CD4-positive, CD25-positive, alpha-beta regulatory T cell (primary cell): ENCODE results near the gene BRINP3. TPM values are rescaled to one million over a fixed set of nuclear protein-coding genes. Genes with fewer than 3 reads are reported as not detected.

Experiments used
- ATAC-seq, 2 donors: fragments of 150-1000 bp; cut with Tn5 transposase; one replicate each; pipeline ENCODE4 v1.10.0; 2021; ENCODE audit warnings: low read depth in 2 of 2, moderate number of reproducible peaks in 2 of 2, moderate library complexity in 1 of 2
- DNase-seq, 3 donors: peaks; one replicate each; pipeline versions ENCODE4 v3.0.0 to v3.0.0-alpha.2; 2012 to 2022; ENCODE audit warnings: mixed read lengths in 1 of 3
- H3K27ac ChIP-seq: one replicate; pipeline ENCODE4 v1.7.0; 2013; ENCODE audit warnings: mild to moderate bottlenecking, low read length; ENCODE audit not compliant: insufficient read depth, poor library complexity, severe bottlenecking
- H3K27me3 ChIP-seq: one replicate; pipeline ENCODE4 v1.7.0; 2013; ENCODE audit warnings: low read length; ENCODE audit not compliant: control insufficient read depth, insufficient read depth
- H3K36me3 ChIP-seq: one replicate; pipeline ENCODE4 v1.7.0; 2013; ENCODE audit warnings: mild to moderate bottlenecking, low read length, moderate library complexity; ENCODE audit not compliant: control insufficient read depth, insufficient read depth
- H3K4me1 ChIP-seq: 2 replicates; pipeline ENCODE4 v1.7.0; 2013; ENCODE audit warnings: mild to moderate bottlenecking, low read length; ENCODE audit not compliant: insufficient read depth, control insufficient read depth, poor library complexity, severe bottlenecking
- H3K4me3 ChIP-seq: one replicate; pipeline ENCODE4 v1.7.0; 2013; ENCODE audit warnings: low read depth, mild to moderate bottlenecking, low read length, moderate library complexity
- H3K9me3 ChIP-seq, 2 experiments: 1 replicate in 1 of 2; 2 replicates in 1 of 2; pipeline ENCODE4 v1.7.0; 2013; ENCODE audit warnings: low read length in 2 of 2, mild to moderate bottlenecking in 1 of 2, moderate library complexity in 1 of 2; ENCODE audit not compliant: control insufficient read depth in 2 of 2
- H3K27ac Mint-ChIP-seq, 3 donors: one replicate each; pipeline ENCODE4 v1.8.0; 2020 to 2022; ENCODE audit warnings: mild to moderate bottlenecking in 3 of 3, mixed read lengths in 3 of 3, moderate library complexity in 2 of 3
- H3K27me3 Mint-ChIP-seq: one replicate; pipeline ENCODE4 v1.8.0; 2022; ENCODE audit warnings: mild to moderate bottlenecking, mixed read lengths
- H3K36me3 Mint-ChIP-seq: one replicate; pipeline ENCODE4 v1.8.0; 2020; ENCODE audit warnings: mixed read lengths
- H3K4me1 Mint-ChIP-seq, 4 donors: one replicate each; pipeline ENCODE4 v1.8.0; 2020 to 2022; ENCODE audit warnings: mixed read lengths in 4 of 4, mild to moderate bottlenecking in 1 of 4
- H3K4me3 Mint-ChIP-seq, 4 donors: one replicate each; pipeline ENCODE4 v1.8.0; 2020 to 2022; ENCODE audit warnings: mild to moderate bottlenecking in 4 of 4, mixed read lengths in 4 of 4, moderate library complexity in 3 of 4
- H3K9me3 Mint-ChIP-seq, 7 donors: one replicate each; pipeline ENCODE4 v1.8.0; 2020 to 2022; ENCODE audit warnings: mixed read lengths in 7 of 7, mild to moderate bottlenecking in 3 of 7, moderate library complexity in 2 of 7
- polyA plus RNA-seq, 4 donors: library from polyadenylated mRNA; unstranded; fragments of 300-500 nt; fragmentation: Illumina TruSeq; gene quantifications; one replicate each; pipeline ENCODE4 v1.2.3, GENCODE V29; 2021
- total RNA-seq: library from RNA; stranded (reverse); gene quantifications from one replicate; pipeline ENCODE4 v1.2.3, GENCODE V29; 2022

Gene BRINP3
- total and polyA plus RNA-seq, 5 donors from 2014 or later: not detected

DNA sequence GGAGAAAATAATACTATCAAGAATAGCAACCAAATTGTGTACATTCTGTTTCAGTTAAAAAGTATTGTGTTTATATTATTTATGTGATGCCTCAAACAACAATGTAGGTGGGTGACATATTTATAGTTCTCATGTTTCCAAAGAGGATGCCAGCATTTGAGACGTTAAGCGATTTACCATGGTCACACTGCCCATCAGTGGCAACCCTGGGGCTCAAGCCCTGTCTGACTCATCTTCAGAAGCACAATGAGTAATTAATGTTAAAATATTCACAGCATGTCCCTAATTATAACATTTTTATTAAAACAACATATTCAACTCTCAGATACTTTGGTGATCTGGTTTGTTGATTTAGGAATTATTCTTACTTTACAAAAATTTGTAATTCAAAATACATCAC, 409.4 kb downstream of the BRINP3 start:
- Mint-ChIP-seq H3K36me3 (no peaks in the 10 kb centered on the region), H3K27me3 (no peaks in the 10 kb centered on the region)

DNA sequence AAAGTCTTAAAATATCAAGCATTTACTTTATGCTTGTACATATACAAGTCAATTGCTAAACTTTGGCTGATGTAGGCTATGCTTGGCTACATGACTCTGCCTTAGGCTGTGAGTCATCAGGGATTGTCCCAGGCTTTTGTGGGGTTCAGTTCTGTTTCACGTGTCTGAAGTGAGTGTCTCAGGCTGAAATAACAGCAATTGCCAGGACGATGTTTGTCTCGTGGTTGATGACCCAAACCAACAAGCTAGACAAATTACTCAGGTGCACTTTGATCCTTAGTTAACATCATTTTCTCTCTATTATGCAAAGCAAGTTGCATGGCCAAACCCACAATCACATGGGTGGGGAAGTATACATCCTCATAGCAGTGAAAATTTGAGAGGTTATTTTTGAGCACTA, 410.1 kb downstream of the BRINP3 start:
- H3K4me1 Mint-ChIP-seq: no peaks in the 10 kb centered on the region
- no peak overlapping the region for H3K4me3 ChIP-seq
- no peak for DNase-seq
- peaks cover 0 to 4% of the 10 kb centered on the region in 2 experiments for H3K9me3 ChIP-seq
- no peaks in the 10 kb centered on the region for H3K27me3 ChIP-seq
- peaks cover 0 to 24% (median 2%) of the 10 kb centered on the region in 7 donors for H3K9me3 Mint-ChIP-seq
- H3K27me3 Mint-ChIP-seq: no peaks in the 10 kb centered on the region
- no peaks in the 10 kb centered on the region for H3K36me3 ChIP-seq
- no peak overlapping the region for H3K4me3 Mint-ChIP-seq
- H3K27ac Mint-ChIP-seq: no peak overlapping the region
- no peak overlapping the region for H3K27ac ChIP-seq
- no peaks in the 10 kb centered on the region for H3K36me3 Mint-ChIP-seq
- no peak for ATAC-seq
- H3K4me1 ChIP-seq: no peaks in the 10 kb centered on the region

More for the DNA sequence above, 409.4 kb downstream of the BRINP3 start:
- Histone ChIP-seq H3K27me3 (no peaks in the 10 kb centered on the region), H3K9me3 (peaks cover 0 to 4% of the 10 kb centered on the region in 2 experiments), H3K36me3 (no peaks in the 10 kb centered on the region), H3K4me1 (no peaks in the 10 kb centered on the region), H3K4me3 (no peak overlapping the region), H3K27ac (no peak overlapping the region)
- Mint-ChIP-seq H3K4me1 (no peaks in the 10 kb centered on the region), H3K4me3 (no peak overlapping the region), H3K9me3 (peaks cover 0 to 26% (median 2%) of the 10 kb centered on the region in 7 donors), H3K27ac (no peak overlapping the region)
- DNase-seq (no peak), ATAC-seq (no peak)

DNA sequence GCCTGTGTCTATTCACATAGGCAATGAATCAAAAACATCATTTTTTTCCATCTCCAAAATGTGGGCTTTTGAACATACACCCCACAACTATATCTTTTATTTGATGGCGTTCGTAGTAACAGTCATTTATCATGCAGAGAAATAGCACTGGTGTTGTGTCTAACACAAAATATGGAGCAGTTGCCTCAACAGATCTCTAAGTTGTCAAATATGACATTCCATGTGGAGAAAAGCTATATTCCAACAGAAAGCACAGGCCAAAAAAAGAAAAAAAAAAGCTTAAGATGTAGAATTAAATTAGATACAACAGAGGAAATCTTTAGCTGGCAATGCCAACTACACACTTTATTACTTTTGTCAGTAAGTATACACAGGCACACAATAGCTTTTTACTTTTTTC, 411.7 kb downstream of the BRINP3 start:
- Histone ChIP-seq H3K4me1 (no peaks in the 10 kb centered on the region), H3K27ac (no peak overlapping the region), H3K27me3 (no peaks in the 10 kb centered on the region), H3K36me3 (no peaks in the 10 kb centered on the region), H3K4me3 (no peak overlapping the region), H3K9me3 (peaks cover 2 to 4% of the 10 kb centered on the region in 2 experiments)
- ATAC-seq (no peak), DNase-seq (no peak)
- H3K36me3 Mint-ChIP-seq: no peaks in the 10 kb centered on the region
- no peaks in the 10 kb centered on the region for H3K4me1 Mint-ChIP-seq
- no peak overlapping the region for H3K27ac Mint-ChIP-seq
- H3K4me3 Mint-ChIP-seq: no peak overlapping the region
- H3K9me3 Mint-ChIP-seq: peaks cover 0 to 18% (median 2%) of the 10 kb centered on the region in 7 donors
- H3K27me3 Mint-ChIP-seq: no peaks in the 10 kb centered on the region

DNA sequence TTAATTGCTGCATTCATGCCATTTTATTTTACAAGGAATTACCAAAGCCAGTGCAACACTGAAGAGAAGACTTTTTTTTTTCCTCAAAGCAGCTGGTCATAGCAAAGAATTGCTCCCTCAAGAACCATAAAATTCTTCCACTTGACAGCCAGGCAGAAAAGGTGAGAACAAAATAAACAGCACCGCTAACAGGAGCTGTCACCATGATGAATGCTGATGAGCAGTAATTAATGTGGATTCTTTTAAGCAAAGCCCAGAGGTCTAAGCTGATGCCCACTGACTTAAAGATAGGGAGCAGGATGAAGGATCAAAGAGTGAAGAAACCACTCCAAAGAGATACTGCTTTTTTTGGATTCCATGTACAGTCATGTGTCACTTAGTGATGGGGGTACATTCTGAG, 428.4 kb downstream of the BRINP3 start:
- Histone ChIP-seq H3K36me3 (no peaks in the 10 kb centered on the region), H3K27ac (no peak overlapping the region), H3K4me3 (no peak overlapping the region), H3K9me3 (peaks cover 2 to 4% of the 10 kb centered on the region in 2 experiments), H3K4me1 (no peaks in the 10 kb centered on the region), H3K27me3 (no peaks in the 10 kb centered on the region)
- no peak overlapping the region for H3K27ac Mint-ChIP-seq
- no peak overlapping the region for H3K4me3 Mint-ChIP-seq
- no peaks in the 10 kb centered on the region for H3K4me1 Mint-ChIP-seq
- ATAC-seq: no peak
- H3K36me3 Mint-ChIP-seq: no peaks in the 10 kb centered on the region
- H3K9me3 Mint-ChIP-seq: peaks cover 0 to 8% (median 5%) of the 10 kb centered on the region in 7 donors
- no peaks in the 10 kb centered on the region for H3K27me3 Mint-ChIP-seq
- no peak for DNase-seq
